ENCODE data around the gene NME4.

Gene NME4

GRCh38 chr16:391885-392335 is 5.1 kb upstream of the NME4 start (continued):
- TF ChIP-seq, protein P1, sequence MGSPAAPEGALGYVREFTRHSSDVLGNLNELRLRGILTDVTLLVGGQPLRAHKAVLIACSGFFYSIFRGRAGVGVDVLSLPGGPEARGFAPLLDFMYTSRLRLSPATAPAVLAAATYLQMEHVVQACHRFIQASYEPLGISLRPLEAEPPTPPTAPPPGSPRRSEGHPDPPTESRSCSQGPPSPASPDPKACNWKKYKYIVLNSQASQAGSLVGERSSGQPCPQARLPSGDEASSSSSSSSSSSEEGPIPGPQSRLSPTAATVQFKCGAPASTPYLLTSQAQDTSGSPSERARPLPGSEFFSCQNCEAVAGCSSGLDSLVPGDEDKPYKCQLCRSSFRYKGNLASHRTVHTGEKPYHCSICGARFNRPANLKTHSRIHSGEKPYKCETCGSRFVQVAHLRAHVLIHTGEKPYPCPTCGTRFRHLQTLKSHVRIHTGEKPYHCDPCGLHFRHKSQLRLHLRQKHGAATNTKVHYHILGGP (tag by site-specific recombination; IDR thresholded peaks at IDR 0.05), result no peak
- TF ChIP-seq ZBTB17 (tag by site-specific recombination; IDR thresholded peaks at IDR 0.05) (peak; percentile 79), KLF10 (tag by site-specific recombination; IDR thresholded peaks at IDR 0.05) (peak; percentile 17; the same call in 1 of the 2 replicates), INSM2 (tag by site-specific recombination; IDR thresholded peaks at IDR 0.05) (no peak), ZNF248 (tag by site-specific recombination; IDR thresholded peaks at IDR 0.05) (no peak), ZNF473 (tag by site-specific recombination; IDR thresholded peaks at IDR 0.05) (no peak), ZNF548 (tag by site-specific recombination; IDR thresholded peaks at IDR 0.05) (no peak), ZNF10 (tag by site-specific recombination; IDR thresholded peaks at IDR 0.05) (no peak), ZNF837 (tag by site-specific recombination; IDR thresholded peaks at IDR 0.05) (no peak), ZFP69B (tag by site-specific recombination; IDR thresholded peaks at IDR 0.05) (no peak), ZNF335 (tag by site-specific recombination; conservative IDR thresholded peaks at IDR 0.05) (no peak), REPIN1 (tag by site-specific recombination; IDR thresholded peaks at IDR 0.05; ENCODE audit: low read depth) (no peak), ZNF366 (tag by site-specific recombination; conservative IDR thresholded peaks at IDR 0.05) (no peak), KLF1 (tag by site-specific recombination; IDR thresholded peaks at IDR 0.05) (peak; percentile 15; the same call in 1 of the 2 replicates), ZNF202 (tag by site-specific recombination; IDR thresholded peaks at IDR 0.05; ENCODE audit: borderline replicate concordance) (no peak), MZF1 (tag by site-specific recombination; IDR thresholded peaks at IDR 0.05; ENCODE audit: borderline replicate concordance) (no peak), ZNF830 (tag by site-specific recombination; IDR thresholded peaks at IDR 0.05; ENCODE audit: low read depth) (no peak), ZNF112 (tag by site-specific recombination; IDR thresholded peaks at IDR 0.05) (no peak), ZNF23 (tag by site-specific recombination; IDR thresholded peaks at IDR 0.05; ENCODE audit: borderline replicate concordance) (no peak), ZNF664 (tag by site-specific recombination; IDR thresholded peaks at IDR 0.05) (no peak), ZNF211 (tag by site-specific recombination; IDR thresholded peaks at IDR 0.05; ENCODE audit: low read depth) (no peak), ZNF747 (tag by site-specific recombination; IDR thresholded peaks at IDR 0.05) (no peak), ZNF558 (tag by site-specific recombination; IDR thresholded peaks at IDR 0.05) (0 out of 2 replicates have a peak, but pooled peaks have one; percentile 23), ZNF302 (tag by site-specific recombination; IDR thresholded peaks at IDR 0.05; ENCODE audit: low read depth) (no peak), ZNF791 (tag by site-specific recombination; IDR thresholded peaks at IDR 0.05) (no peak), ZNF785 (tag by site-specific recombination; IDR thresholded peaks at IDR 0.05) (no peak), ZBTB48 (tag by site-specific recombination; IDR thresholded peaks at IDR 0.05) (no peak), ZNF274 (IDR thresholded peaks at IDR 0.05; ENCODE audit: low read length) (no peak), ZNF274 (tag by site-specific recombination; IDR thresholded peaks at IDR 0.05; ENCODE audit: borderline replicate concordance) (no peak), ZNF639 (tag by site-specific recombination; IDR thresholded peaks at IDR 0.05) (peak; percentile 60; the same call in 1 of the 2 replicates)
- TF ChIP-seq, protein P2, sequence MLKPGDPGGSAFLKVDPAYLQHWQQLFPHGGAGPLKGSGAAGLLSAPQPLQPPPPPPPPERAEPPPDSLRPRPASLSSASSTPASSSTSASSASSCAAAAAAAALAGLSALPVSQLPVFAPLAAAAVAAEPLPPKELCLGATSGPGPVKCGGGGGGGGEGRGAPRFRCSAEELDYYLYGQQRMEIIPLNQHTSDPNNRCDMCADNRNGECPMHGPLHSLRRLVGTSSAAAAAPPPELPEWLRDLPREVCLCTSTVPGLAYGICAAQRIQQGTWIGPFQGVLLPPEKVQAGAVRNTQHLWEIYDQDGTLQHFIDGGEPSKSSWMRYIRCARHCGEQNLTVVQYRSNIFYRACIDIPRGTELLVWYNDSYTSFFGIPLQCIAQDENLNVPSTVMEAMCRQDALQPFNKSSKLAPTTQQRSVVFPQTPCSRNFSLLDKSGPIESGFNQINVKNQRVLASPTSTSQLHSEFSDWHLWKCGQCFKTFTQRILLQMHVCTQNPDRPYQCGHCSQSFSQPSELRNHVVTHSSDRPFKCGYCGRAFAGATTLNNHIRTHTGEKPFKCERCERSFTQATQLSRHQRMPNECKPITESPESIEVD (tag by site-specific recombination; IDR thresholded peaks at IDR 0.05), result no peak
- TF ChIP-seq, protein P3, sequence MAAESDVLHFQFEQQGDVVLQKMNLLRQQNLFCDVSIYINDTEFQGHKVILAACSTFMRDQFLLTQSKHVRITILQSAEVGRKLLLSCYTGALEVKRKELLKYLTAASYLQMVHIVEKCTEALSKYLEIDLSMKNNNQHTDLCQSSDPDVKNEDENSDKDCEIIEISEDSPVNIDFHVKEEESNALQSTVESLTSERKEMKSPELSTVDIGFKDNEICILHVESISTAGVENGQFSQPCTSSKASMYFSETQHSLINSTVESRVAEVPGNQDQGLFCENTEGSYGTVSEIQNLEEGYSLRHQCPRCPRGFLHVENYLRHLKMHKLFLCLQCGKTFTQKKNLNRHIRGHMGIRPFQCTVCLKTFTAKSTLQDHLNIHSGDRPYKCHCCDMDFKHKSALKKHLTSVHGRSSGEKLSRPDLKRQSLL (tag by site-specific recombination; IDR thresholded peaks at IDR 0.05), result no peak
- TF ChIP-seq, protein P4, sequence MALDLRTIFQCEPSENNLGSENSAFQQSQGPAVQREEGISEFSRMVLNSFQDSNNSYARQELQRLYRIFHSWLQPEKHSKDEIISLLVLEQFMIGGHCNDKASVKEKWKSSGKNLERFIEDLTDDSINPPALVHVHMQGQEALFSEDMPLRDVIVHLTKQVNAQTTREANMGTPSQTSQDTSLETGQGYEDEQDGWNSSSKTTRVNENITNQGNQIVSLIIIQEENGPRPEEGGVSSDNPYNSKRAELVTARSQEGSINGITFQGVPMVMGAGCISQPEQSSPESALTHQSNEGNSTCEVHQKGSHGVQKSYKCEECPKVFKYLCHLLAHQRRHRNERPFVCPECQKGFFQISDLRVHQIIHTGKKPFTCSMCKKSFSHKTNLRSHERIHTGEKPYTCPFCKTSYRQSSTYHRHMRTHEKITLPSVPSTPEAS (tag by site-specific recombination; IDR thresholded peaks at IDR 0.05), result no peak
